ENCODE data around the gene DECR2.

DECR2 gene

DNA sequence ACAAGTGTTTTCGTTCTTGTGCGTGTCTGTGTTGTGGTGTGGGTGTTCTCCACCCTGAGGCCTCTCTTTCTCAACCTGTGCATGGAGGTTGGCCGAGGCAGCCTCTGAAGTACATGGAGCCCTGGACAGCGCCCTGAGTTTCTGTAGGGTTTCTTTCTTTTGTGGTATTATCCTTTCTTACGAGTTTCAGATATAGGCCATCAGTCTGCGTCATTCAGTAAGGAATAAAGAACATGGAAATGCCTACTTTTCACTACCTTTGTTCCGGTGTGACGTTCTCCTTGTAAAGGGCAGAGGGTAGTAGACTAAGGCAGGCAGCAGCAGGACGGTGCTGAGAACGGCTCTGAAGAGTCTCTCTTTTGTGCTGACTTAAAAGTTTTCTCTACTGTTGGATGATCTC is 42.3 kb downstream of the DECR2 start:
- DNase-seq (ENCODE audit: low spot score) = no peak

DNA sequence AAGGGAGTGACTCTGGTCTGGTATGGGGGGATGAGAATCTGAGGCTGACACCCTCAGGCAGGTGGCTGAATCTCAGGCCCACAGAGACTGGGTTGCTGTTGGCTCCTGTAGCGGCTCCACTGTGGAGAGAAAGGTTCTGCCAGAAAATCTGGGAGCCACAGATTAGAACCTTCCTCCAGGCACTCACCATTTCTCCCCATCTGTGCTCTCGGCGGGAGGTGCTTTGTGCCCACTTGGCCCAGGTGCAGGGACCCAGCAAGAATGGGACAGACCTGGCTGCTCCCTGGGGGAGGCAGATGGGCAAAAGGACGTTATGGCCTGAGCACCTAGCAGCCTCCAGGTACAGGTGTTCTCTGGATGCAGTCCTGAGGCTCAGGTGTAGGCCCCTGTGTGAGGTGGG is 43.9 kb downstream of the DECR2 start:
- DNase-seq (ENCODE audit: low spot score) = no peak

DNA sequence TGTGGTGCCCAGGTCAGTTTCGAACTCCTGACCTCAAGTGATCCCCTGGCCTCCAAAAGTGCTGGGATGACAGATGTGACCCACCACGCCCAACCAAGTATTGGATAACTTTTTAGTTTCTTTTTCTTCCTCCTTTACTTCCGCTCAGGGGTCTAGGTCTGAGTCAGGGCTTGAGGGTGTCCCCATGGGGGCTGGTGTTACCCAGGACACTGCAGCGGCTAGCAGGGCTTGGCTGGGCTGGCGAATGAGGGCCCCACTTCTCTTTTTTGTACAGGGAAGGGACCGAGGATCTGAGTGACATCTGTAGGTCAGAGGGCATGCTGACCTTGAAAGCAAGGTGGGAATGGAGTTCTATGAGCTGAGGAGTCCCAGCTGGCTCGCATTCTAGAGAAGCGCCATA is 48.7 kb downstream of the DECR2 start:
- no peak for DNase-seq (ENCODE audit: low spot score)

DNA sequence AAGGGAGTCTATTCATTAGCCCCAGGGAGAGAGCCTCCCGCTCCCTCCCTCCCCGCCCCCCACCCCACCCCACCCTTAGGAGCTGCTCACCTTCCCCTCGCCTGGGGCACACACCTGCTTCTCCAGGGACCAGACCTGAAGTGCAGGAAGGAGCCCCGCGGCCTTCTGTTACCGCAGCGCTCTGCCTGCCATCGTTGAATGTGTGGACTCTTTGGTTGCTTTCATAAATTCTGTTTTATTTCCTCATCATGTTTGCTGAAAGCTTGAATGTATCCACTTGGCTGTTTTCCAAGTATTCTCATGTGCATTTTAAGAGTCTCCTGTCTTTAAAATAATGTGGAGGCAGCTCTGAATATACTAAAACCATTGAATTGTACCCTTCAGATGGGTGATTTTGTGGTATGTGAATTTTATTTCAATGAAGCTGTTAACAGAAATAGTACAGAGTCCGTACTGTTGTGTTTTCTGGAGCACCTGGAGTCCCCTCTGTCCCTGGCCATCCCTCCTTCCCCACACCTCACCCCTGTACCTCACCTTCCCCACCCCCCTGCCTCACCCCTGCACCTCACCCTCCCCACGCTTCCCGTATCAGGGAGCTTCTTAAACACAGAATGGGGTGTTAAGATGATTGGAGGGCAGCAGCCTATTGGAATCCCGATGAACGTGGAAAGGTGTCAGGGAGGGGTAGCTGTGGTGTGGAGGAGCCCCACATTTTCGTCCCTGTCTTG is 49.3 kb downstream of the DECR2 start:
- no peak for DNase-seq (ENCODE audit: low spot score)

DNA sequence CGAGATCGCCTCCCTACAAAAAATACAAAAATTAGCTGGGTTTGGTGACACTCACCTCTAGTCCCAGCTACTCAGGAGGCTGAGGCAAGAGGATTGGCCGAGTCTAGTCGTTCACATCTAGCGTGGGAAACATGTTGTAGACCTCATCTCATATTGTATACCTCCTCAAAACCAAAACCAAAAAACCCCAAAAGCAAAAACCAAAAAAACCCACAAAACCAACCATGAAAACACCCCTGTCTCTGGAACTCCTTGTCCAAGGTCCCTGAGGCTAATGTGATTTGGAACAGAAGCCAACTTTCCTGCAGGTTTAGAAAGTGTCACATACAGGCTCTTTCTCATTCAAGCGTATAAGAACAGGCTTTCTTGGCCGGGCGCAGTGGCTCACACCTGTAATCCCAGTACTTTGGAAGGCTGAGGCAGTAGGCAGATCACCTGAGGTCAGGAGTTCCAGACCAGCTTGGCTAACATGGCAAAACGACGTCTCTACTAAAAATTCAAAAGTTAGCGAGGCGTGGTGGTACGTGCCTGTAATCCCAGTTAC is 52.8 kb downstream of the DECR2 start:
- no peak for DNase-seq (ENCODE audit: low spot score)

DNA sequence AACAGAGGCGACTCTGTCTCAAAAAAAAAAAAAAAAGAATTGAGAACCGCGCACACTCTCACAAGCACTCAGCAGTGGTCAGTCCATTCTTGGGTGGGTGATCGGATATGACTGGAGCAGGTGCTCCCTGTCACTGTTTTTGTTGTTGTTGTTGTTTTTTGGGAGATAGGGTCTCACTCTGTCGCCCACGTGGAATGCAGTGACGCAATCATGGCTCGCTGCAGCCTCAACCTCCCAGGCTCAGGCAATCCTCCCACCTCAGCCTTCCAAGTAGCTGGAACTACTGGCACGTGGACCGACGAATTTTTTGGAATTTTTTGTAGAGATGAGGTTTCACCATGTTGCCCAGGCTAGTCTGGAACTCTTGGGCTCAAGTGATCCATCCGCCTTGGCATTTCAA is 53.8 kb downstream of the DECR2 start:
- DNase-seq (ENCODE audit: low spot score) = no peak

DNA sequence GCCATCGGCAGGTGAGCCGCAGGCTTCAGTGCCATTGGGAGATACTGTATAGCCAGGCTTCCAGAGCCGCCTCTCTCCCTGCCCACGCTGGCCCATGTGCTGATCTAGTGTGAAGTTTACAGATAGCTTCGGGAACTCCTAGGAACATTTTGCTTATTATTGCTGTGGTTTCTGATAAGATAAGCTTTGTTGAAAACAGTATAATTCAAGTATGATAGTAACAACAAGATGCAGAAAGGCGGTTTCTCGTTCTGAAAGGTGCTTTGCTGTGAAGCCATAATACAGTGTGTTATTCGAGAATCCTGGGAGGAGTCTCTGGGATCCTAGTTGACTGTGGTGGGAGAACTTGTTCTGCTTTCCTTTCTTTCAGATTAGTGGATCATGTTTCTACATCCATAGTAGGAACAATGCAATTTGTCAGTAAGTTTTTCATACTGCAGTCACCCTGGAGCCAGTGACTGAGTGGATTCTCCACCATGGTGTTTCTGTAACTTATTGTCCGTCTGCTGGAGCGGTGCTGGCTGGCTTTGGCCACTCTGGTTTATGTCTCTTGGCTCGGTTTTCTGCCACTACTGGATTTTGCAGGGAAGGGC is 55.3 kb downstream of the DECR2 start:
- no peak for DNase-seq (ENCODE audit: low spot score)

DNA sequence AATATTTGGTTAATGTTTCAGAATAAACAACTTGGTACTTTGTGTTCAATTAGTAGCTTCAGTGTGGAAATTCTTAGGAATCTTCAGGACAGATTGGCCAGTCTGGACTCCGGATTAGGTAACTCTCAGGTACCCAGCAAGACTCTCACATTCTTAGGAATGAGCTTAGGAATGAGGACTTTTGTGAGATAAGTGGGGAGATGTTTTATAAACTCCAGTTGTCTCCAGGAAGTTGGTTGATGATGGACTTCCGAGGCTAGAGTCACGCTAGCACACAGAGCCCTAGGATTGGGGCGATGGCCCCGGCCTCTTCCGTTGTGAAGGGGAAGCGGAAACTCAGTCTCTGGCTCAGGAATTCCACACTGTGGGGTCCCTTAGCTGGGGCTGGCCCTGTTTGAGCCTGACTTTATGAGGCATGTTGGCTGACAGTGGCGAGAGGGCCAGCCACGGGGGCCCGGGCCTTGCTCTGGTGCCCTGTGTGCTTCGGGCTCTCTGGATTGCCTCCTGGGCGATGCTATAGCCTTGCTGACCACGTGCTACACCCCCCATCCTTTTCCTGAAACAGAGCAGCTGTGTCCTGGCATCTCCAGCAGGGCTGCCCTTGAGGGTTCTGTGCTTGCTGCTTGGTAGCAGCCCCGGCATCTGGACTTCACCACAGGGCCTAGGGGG is 56.2 kb downstream of the DECR2 start:
- no peak for DNase-seq (ENCODE audit: low spot score)

DNA sequence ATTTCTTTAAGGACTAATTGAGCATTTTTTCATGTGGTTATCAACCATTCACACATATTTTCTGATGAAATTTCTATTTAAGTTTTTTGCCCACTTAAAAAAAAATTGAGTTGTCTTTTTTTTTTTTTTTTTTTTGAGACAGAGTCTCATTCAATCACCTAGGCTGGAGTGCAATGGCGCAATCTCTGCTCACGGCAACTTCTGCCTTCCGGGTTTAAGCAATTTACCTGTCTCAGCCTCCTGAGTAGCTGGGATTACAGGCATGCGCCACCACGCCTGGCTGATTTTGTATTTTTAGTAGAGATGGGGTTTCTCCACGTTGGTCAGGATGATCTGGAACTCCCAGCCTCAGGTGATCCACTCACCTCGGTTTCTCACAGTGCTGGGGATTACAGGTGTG is 58.1 kb downstream of the DECR2 start:
- no peak for DNase-seq (ENCODE audit: low spot score)

DNA sequence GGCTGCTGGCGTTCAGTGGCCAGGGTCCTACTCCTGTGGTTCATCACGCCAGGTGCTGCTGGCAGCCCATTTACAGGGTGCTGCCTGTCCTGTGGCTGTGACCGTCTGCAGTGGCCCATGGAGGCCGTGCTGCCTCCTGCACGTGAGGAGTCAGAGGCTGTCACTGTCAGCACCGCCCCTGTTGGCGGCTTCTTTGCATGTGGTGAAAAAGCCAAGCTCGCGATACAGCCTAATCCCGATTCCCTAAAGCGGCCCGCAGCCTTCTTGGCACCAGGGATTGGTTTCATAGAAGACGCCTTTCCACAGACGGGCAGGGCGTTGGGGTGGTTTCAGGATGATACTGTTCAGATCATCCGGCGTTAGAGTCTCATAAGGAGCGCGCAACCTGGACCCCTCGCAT is 59.1 kb downstream of the DECR2 start:
- DNase-seq (ENCODE audit: low spot score) = no peak
